ENCODE results near the gene IBTK. TPM values are rescaled to one million over a fixed set of nuclear protein-coding genes. Genes with fewer than 3 reads are reported as not detected.
"Not testable (repeated sequence)": the region's sequence is repeated elsewhere in the genome, so short reads cannot be mapped to it uniquely, and the experiment has no call there.

The IBTK gene
- total RNA-seq, 1 donor from 2014 or later: 92.9 TPM

GRCh38 chr6:82211326-82211725 lies 36.2 kb downstream of the IBTK start:
- no peak for TF ChIP-seq CTCF (IDR thresholded peaks at IDR 0.05; ENCODE audit: insufficient read depth, low read length, severe bottlenecking)
- FAIRE-seq: no peak
- no peaks in the 10 kb centered on the region for H3K27me3 ChIP-seq (ENCODE audit: control insufficient read depth, insufficient read depth, low read length)
- DNase-seq (ENCODE audit: low read depth): no peak
- no peak overlapping the region for H3K4me3 ChIP-seq (ENCODE audit: low read depth, low read length)
- peaks cover 3% of the 10 kb centered on the region for H3K36me3 ChIP-seq (ENCODE audit: control insufficient read depth, insufficient read depth, low read length)

- no peak for TF ChIP-seq CTCF (IDR thresholded peaks at IDR 0.05; ENCODE audit: insufficient read depth, low read length, severe bottlenecking)
- no peaks in the 10 kb centered on the region for H3K27me3 ChIP-seq (ENCODE audit: control insufficient read depth, insufficient read depth, low read length)
- DNase-seq (ENCODE audit: low read depth) (peak; percentile 41), FAIRE-seq (no peak)
- no peaks in the 10 kb centered on the region for H3K36me3 ChIP-seq (ENCODE audit: control insufficient read depth, insufficient read depth, low read length)
- H3K4me3 ChIP-seq (ENCODE audit: low read depth, low read length): no peak overlapping the region
Measured at GRCh38 chr6:82208913-82209312, 38.6 kb downstream of the IBTK start.

- Histone ChIP-seq H3K36me3 (ENCODE audit: control insufficient read depth, insufficient read depth, low read length) (no peaks in the 10 kb centered on the region), H3K27me3 (ENCODE audit: control insufficient read depth, insufficient read depth, low read length) (no peaks in the 10 kb centered on the region), H3K4me3 (ENCODE audit: low read depth, low read length) (no peak overlapping the region)
- no peak for FAIRE-seq
- TF ChIP-seq CTCF (IDR thresholded peaks at IDR 0.05; ENCODE audit: insufficient read depth, low read length, severe bottlenecking): no peak
- no peak for DNase-seq (ENCODE audit: low read depth)
Measured at GRCh38 chr6:82205930-82206392, 41.6 kb downstream of the IBTK start.

GRCh38 chr6:82204020-82204419 lies 43.5 kb downstream of the IBTK start:
- DNase-seq (ENCODE audit: low read depth) (no peak), FAIRE-seq (no peak)
- Histone ChIP-seq H3K4me3 (ENCODE audit: low read depth, low read length) (no peak overlapping the region), H3K27me3 (ENCODE audit: control insufficient read depth, insufficient read depth, low read length) (no peaks in the 10 kb centered on the region), H3K36me3 (ENCODE audit: control insufficient read depth, insufficient read depth, low read length) (peaks cover 2% of the 10 kb centered on the region)
- TF ChIP-seq CTCF (IDR thresholded peaks at IDR 0.05; ENCODE audit: insufficient read depth, low read length, severe bottlenecking): no peak

GRCh38 chr6:82197784-82198183 lies 49.8 kb downstream of the IBTK start:
- DNase-seq (ENCODE audit: low read depth) (no peak), FAIRE-seq (no peak)
- H3K27me3 ChIP-seq (ENCODE audit: control insufficient read depth, insufficient read depth, low read length): no peaks in the 10 kb centered on the region
- TF ChIP-seq CTCF (IDR thresholded peaks at IDR 0.05; ENCODE audit: insufficient read depth, low read length, severe bottlenecking): no peak
- peaks cover 6% of the 10 kb centered on the region for H3K36me3 ChIP-seq (ENCODE audit: control insufficient read depth, insufficient read depth, low read length)
- H3K4me3 ChIP-seq (ENCODE audit: low read depth, low read length): no peak overlapping the region

GRCh38 chr6:82197245-82197644 lies 50.3 kb downstream of the IBTK start:
- not testable (repeated sequence) for H3K4me3 ChIP-seq (ENCODE audit: low read depth, low read length); FAIRE-seq; H3K36me3 ChIP-seq (ENCODE audit: control insufficient read depth, insufficient read depth, low read length); H3K27me3 ChIP-seq (ENCODE audit: control insufficient read depth, insufficient read depth, low read length); DNase-seq (ENCODE audit: low read depth)
